Upper lobe of left lung (tissue), 6 donors: ENCODE results near the gene RAD23B. TPM values are rescaled to one million over a fixed set of nuclear protein-coding genes. Genes with fewer than 3 reads are reported as not detected.
A peak's percentile ranks its signal among the peaks of the same experiment; 100 is the strongest.

ENCODE experiments used
- ATAC-seq, 2 donors: fragments of 200-7000 bp; cut with Tn5 transposase; one replicate each; pipeline ENCODE4 v1.9.1; 2022; ENCODE audit warnings: mild to moderate bottlenecking in 2 of 2, moderate library complexity in 2 of 2; ENCODE audit not compliant: low FRiP score in 2 of 2
- DNase-seq, 2 donors: peaks; one replicate each; pipeline ENCODE4 v3.0.0-alpha.2; 2019 to 2020
- H3K27ac ChIP-seq, 4 donors: fragments of 200-600 bp; sonication (generic); one replicate each; pipeline ENCODE4 v1.5.1; 2016 to 2019
- H3K27me3 ChIP-seq, 4 donors: fragments of 200-600 bp; sonication (generic); one replicate each; pipeline ENCODE4 v1.5.1; 2017 to 2019
- H3K36me3 ChIP-seq, 4 donors: fragments of 200-600 bp; sonication (generic); one replicate each; pipeline ENCODE4 v1.5.1; 2016 to 2019
- H3K4me1 ChIP-seq, 4 donors: fragments of 200-600 bp; sonication (generic); one replicate each; pipeline ENCODE4 v1.5.1; 2018 to 2019
- H3K4me3 ChIP-seq, 4 donors: fragments of 200-600 bp; sonication (generic); one replicate each; pipeline ENCODE4 v1.5.1; 2017 to 2019; ENCODE audit warnings: mild to moderate bottlenecking in 2 of 4, moderate library complexity in 1 of 4
- H3K9me3 ChIP-seq, 4 donors: fragments of 200-600 bp; sonication (generic); one replicate each; pipeline ENCODE4 v1.5.1; 2018 to 2019
- EP300 ChIP-seq, 4 donors: sonication (generic); formaldehyde crosslinking; IDR thresholded peaks; one replicate each; pipeline ENCODE4 v1.5.1; 2017; ENCODE audit warnings: antibody characterized with exemption in 4 of 4, control low read depth in 2 of 4
- POLR2A ChIP-seq, 4 donors: fragments of 450-650 bp; IDR thresholded peaks; one replicate each; pipeline ENCODE4 v1.5.1; 2016 to 2017; ENCODE audit warnings: antibody characterized with exemption in 4 of 4, mild to moderate bottlenecking in 2 of 4
- POLR2AphosphoS5 ChIP-seq, 2 donors: sonication (generic); formaldehyde crosslinking; IDR thresholded peaks; one replicate each; pipeline ENCODE4 v1.5.1; 2017; ENCODE audit warnings: antibody characterized with exemption in 2 of 2
- WGBS, 2 donors: methylation state at CpG; one replicate each; pipeline ENCODE4 v1.1.5; 2017 to 2018; 5-methylcytosine and 5-hydroxymethylcytosine counted together
- total RNA-seq, 6 donors: library from RNA; depleted of rRNA in 4 of 6; stranded (reverse); fragments of >200 nt in 4 of 6; gene quantifications; one replicate each; pipeline versions ENCODE4 v1.1.0 to v1.2.1, GENCODE V29; 2016 to 2021
- TF ChIP-seq, protein P1 (sequence below), 6 experiments: fragments of 450-650 bp in 4 of 6; fragments of 200-600 bp in 2 of 6; sonication (generic) in 2 of 6; IDR thresholded peaks; one replicate each; pipeline ENCODE4 v1.5.1; 2016 to 2019; ENCODE audit warnings: antibody characterized with exemption in 6 of 6
- donor health status: DM: no; HTN: no; CAD: no; lungs with moderate emphysema.
- donor health status: DM: no; HTN: yes; CAD: no; lungs with severe emphysema.

The RAD23B gene
- total RNA-seq, 6 donors from 2014 or later: 33.5 to 107 (median 73.1) TPM

DNA sequence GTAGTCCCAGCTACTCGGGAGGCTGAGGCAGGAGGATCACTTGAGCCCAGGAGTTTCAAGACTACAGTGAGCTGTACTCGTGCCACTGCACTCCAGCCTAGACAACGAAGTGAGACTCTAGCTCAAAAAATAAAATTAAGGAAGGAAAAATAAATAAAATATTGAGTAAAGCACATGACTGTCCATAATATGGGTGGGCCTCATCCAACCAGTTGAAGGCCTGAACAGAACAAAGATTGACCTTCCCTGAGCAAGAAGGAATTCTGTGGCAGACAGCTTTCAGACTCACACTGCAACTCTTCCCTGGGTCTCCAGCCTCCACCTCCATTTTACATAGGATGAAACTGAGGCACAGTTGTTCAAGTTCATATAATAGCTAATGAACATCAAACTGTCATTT, 72.3 kb downstream of the RAD23B start:
- H3K27me3 ChIP-seq: no peaks in the 10 kb centered on the region
- no peak for ATAC-seq
- H3K9me3 ChIP-seq: no peaks in the 10 kb centered on the region
- 84 to 97% methylated on average over 3 of the region's 3 CpGs for WGBS, 2 donors
- no peaks in the 10 kb centered on the region for H3K4me1 ChIP-seq
- TF ChIP-seq POLR2A (IDR thresholded peaks at IDR 0.05) (no peak), POLR2AphosphoS5 (IDR thresholded peaks at IDR 0.05) (no peak), EP300 (IDR thresholded peaks at IDR 0.05) (no peak)
- TF ChIP-seq, protein P1, sequence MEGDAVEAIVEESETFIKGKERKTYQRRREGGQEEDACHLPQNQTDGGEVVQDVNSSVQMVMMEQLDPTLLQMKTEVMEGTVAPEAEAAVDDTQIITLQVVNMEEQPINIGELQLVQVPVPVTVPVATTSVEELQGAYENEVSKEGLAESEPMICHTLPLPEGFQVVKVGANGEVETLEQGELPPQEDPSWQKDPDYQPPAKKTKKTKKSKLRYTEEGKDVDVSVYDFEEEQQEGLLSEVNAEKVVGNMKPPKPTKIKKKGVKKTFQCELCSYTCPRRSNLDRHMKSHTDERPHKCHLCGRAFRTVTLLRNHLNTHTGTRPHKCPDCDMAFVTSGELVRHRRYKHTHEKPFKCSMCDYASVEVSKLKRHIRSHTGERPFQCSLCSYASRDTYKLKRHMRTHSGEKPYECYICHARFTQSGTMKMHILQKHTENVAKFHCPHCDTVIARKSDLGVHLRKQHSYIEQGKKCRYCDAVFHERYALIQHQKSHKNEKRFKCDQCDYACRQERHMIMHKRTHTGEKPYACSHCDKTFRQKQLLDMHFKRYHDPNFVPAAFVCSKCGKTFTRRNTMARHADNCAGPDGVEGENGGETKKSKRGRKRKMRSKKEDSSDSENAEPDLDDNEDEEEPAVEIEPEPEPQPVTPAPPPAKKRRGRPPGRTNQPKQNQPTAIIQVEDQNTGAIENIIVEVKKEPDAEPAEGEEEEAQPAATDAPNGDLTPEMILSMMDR (IDR thresholded peaks at IDR 0.05): no peak
- no peak overlapping the region for H3K27ac ChIP-seq
- no peaks in the 10 kb centered on the region for H3K36me3 ChIP-seq
- no peak overlapping the region for H3K4me3 ChIP-seq
- no peak for DNase-seq

DNA sequence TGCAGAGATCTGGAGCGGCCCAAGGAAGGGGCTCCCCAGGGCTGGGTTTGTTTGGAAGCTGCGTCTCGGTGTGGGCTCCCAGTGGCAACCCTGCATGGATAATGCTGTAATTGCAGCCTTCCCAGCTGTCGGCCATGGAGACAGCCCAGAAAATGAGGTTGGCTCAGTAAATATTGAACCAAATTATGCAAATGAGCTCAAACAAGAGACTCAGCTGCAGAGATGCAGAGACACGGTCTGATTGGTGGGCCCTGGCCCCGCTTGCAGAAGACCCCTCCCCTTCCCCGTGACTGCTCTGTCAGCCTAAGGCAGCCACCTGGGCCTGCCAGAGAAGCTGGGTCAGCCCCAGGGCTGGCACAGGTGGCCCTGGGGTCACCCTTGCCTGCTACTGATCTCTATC, 75.9 kb downstream of the RAD23B start:
- DNase-seq (peak in 1 of 2 donors; percentile 32), ATAC-seq (no peak)
- H3K36me3 ChIP-seq: no peaks in the 10 kb centered on the region
- WGBS, 2 donors: 49 to 67% methylated on average over 3 to 7 of the region's 7 CpGs
- no peak overlapping the region for H3K27ac ChIP-seq
- no peaks in the 10 kb centered on the region for H3K27me3 ChIP-seq
- no peaks in the 10 kb centered on the region for H3K4me1 ChIP-seq
- no peaks in the 10 kb centered on the region for H3K9me3 ChIP-seq
- TF ChIP-seq POLR2A (IDR thresholded peaks at IDR 0.05): no peak
- H3K4me3 ChIP-seq: no peak overlapping the region

DNA sequence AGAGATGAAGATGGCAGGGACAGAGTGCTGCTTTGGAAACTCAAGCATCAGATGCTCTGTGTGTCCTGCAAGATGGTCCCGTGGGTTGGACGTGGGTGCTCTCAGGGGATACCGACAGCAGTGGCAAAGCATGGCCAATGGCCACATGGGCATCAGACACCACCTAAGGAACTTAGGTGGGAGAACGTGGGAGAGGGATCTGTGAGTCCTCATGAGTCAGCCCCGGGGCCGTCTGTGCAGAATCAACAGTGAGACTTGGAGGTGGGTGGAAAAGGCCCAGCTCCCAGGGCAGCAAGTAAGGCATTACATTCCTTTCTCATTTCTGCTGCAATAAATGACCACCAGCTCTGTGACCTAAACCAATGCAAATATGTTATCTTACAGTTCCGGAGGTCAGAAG, 77.0 kb downstream of the RAD23B start:
- Histone ChIP-seq H3K9me3 (no peaks in the 10 kb centered on the region), H3K4me3 (no peak overlapping the region), H3K27me3 (no peaks in the 10 kb centered on the region), H3K4me1 (no peaks in the 10 kb centered on the region), H3K27ac (no peak overlapping the region), H3K36me3 (no peaks in the 10 kb centered on the region)
- 74 to 90% methylated on average over 7 of the region's 7 CpGs for WGBS, 2 donors
- TF ChIP-seq EP300 (IDR thresholded peaks at IDR 0.05) (no peak), POLR2AphosphoS5 (IDR thresholded peaks at IDR 0.05) (no peak), POLR2A (IDR thresholded peaks at IDR 0.05) (no peak)
- TF ChIP-seq, protein P1 (IDR thresholded peaks at IDR 0.05): no peak
- ATAC-seq (no peak), DNase-seq (no peak)

DNA sequence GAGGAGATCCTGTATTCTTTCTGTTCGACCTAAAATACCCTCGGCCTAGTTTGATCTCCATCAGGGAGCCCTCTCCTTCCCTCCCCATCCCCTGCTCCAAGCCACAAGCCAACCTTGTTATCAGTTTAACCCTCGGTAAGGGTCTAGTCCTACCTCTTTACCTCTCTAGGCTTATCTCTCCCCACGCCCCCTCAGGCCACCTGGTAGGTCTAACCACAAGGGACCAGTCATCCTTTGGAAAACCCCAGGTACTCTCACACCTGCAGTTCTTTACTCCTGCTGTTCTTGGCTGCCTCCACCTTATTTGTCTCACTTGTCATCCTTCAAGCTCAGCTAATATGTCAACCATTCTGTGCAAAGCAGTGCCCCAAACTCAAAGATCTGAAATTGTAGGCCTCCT, 78.7 kb downstream of the RAD23B start:
- H3K9me3 ChIP-seq: no peaks in the 10 kb centered on the region
- TF ChIP-seq POLR2A (IDR thresholded peaks at IDR 0.05): no peak
- DNase-seq: no peak

DNA sequence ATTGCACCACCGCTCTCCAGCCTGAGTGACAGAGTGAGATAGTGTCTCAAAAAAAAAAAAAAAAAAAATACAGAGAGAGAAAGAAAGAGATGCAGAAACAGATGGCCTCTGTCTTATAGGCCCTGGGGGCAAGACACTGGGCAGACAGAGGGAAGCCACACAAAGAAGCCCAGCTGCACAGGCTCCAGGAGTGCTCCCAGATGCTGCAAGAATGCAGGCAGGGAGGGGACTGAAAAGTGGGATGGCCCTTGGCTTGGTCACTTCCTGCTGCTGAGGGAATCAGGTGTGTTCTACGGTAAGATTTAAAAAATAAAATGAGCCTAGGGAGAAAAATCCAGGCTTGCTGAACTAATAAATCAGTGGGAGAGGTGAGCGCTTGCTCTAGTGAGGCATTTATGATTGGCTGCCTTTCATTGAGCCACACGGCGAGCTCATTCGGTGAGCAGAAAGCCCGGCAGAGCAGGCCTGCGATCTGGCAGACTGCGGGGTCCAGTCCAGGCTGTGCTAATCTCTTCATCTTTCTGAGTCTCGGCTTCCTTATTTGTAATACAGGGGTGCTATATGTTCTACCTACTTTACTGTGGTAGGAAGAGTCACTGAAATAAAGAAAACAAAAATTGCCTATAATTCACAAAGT, 80.6 kb downstream of the RAD23B start:
- no peak for ATAC-seq
- H3K27me3 ChIP-seq: no peaks in the 10 kb centered on the region

More for the DNA sequence above, 78.7 kb downstream of the RAD23B start:
- ATAC-seq: no peak
- Histone ChIP-seq H3K36me3 (no peaks in the 10 kb centered on the region), H3K4me3 (no peak overlapping the region), H3K27me3 (no peaks in the 10 kb centered on the region), H3K27ac (no peak overlapping the region), H3K4me1 (no peaks in the 10 kb centered on the region)
- 68 to 90% methylated on average over 4 of the region's 4 CpGs for WGBS, 2 donors

More for the DNA sequence above, 80.6 kb downstream of the RAD23B start:
- Histone ChIP-seq H3K4me3 (no peak overlapping the region), H3K36me3 (no peaks in the 10 kb centered on the region), H3K4me1 (no peaks in the 10 kb centered on the region), H3K27ac (no peak overlapping the region), H3K9me3 (no peaks in the 10 kb centered on the region)
- DNase-seq: no peak
- 83 to 86% methylated on average over 10 of the region's 10 CpGs for WGBS, 2 donors
- TF ChIP-seq, protein P1 (IDR thresholded peaks at IDR 0.05): no peak
- TF ChIP-seq POLR2A (IDR thresholded peaks at IDR 0.05) (no peak), POLR2AphosphoS5 (IDR thresholded peaks at IDR 0.05) (no peak), EP300 (IDR thresholded peaks at IDR 0.05) (no peak)
